ENCODE measurements around the gene MAPK8. TPM values are rescaled to one million over a fixed set of nuclear protein-coding genes. Genes with fewer than 3 reads are reported as not detected.

The MAPK8 gene
- total and polyA plus RNA-seq, 2 of the 4 experiments (the other 2 are of a cell fraction) = 41.5 to 54.7 TPM

DNA sequence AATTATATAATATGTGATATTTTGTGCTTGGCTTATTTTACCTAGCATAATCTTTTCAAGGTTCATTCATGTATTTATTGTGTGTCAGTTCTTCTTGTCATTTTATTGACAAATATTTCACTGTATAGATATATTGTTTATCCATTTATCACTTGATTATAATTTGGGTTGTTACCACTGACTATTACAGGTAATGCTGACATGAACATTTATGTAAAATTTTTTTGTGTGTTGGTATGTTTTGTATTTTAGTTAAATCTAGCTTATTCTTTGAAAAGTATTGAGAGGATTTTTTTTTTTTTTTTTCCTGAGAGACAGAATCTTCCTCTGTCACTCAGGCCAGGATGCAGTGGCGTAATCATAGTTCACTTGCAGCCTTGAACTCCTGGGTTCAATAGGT is 107.7 kb downstream of the MAPK8 start:
- no peak overlapping the region for H3K18ac ChIP-seq (ENCODE audit: low read depth, low read length)
- peak overlapping the region; percentile 79 for H2BK120ac ChIP-seq (ENCODE audit: low read depth, low read length)
- peaks cover 9% of the 10 kb centered on the region for H3K4me1 ChIP-seq (ENCODE audit: control insufficient read depth, insufficient read depth, low read length)
- BruUV-seq (replicated peaks) = no TSS peak
- CTCF ChIA-PET = interaction anchor here (0.6 kb wide), 1 partner anchor 9 kb away, joined by 4 read pairs; no protein-coding TSS in a partner anchor
- H3K4ac ChIP-seq (ENCODE audit: low read depth, low read length) = peak overlapping the region; percentile 54
- no peak overlapping the region for H3K4me2 ChIP-seq (ENCODE audit: low read depth, low read length)
- 0 out of 2 replicates have a peak overlapping the region, but pooled peaks have one; percentile 74 for H4K91ac ChIP-seq (ENCODE audit: insufficient read depth, low read depth, low read length)
- H2AK9ac ChIP-seq (replicated peaks; ENCODE audit: low read depth, low read length, poor library complexity) = no peak overlapping the region
- no peak overlapping the region for H3K23ac ChIP-seq (ENCODE audit: low read depth, low read length)
- in situ Hi-C loops (cut with MboI; ENCODE audit: low sequenced_read_pairs) (no loop called here), intact Hi-C loops (cut with micrococcal nuclease) (loop anchor here (2.0 kb wide), 1 partner anchor 15 kb away; no protein-coding TSS in a partner anchor), dilution Hi-C loops (cut with HindIII; ENCODE audit: low sequenced_read_pairs, unreplicated experiment) (no loop called here)
- peak overlapping the region; percentile 62 for H2BK5ac ChIP-seq (ENCODE audit: low read depth, low read length, poor library complexity, severe bottlenecking)
- peaks cover 24 to 32% of the 10 kb centered on the region in 2 experiments for H3K79me1 ChIP-seq (ENCODE audit: low read depth in 1 of 2, low read length in 2 of 2)
- no peak overlapping the region for H4K5ac ChIP-seq (ENCODE audit: low read depth, low read length)
- H3K4me3 ChIP-seq (ENCODE audit: insufficient read depth, low read depth, low read length) = no peak overlapping the region
- 0 out of 2 replicates have a peak, but pooled peaks have one; percentile 22 for TF ChIP-seq MAFK (IDR thresholded peaks at IDR 0.05; ENCODE audit: low read depth, low read length)
- TF ChIP-seq SMC3 (IDR thresholded peaks at IDR 0.05; ENCODE audit: low read depth, low read length) = no peak
- no peak for DNase-seq
- H2AFZ ChIP-seq (replicated peaks; ENCODE audit: low read length, poor library complexity) = no peak overlapping the region
- no peak overlapping the region for H3K56ac ChIP-seq (ENCODE audit: extremely low read depth, insufficient read depth, low read length)
- H3K27ac ChIP-seq (ENCODE audit: insufficient read depth, low read length) = no peak overlapping the region; the same call in 1 of the 2 replicates
- ATAC-seq (ENCODE audit: low read depth) = no peak
- no peak overlapping the region for H3K14ac ChIP-seq (replicated peaks; ENCODE audit: low read depth, low read length)
- H2AK5ac ChIP-seq (ENCODE audit: low read depth, low read length) = no peak overlapping the region
- peak overlapping the region; percentile 59; the same call in 1 of the 2 replicates for H2BK20ac ChIP-seq (ENCODE audit: low read depth, low read length)
- WGBS, 2 experiments (ENCODE audit: extremely low coverage in 2 of 2, insufficient read length in 1 of 2) = no CpG with 5 or more reads among the region's 1 CpG
- no peak overlapping the region for H3K9ac ChIP-seq (ENCODE audit: low read depth, low read length)
- H3K9me1 ChIP-seq (ENCODE audit: insufficient read depth, low read length) = peaks cover 11% of the 10 kb centered on the region; the same call in 1 of the 2 replicates
- no peaks in the 10 kb centered on the region for H3K27me3 ChIP-seq (ENCODE audit: control insufficient read depth, insufficient read depth, low read length)
- H2BK15ac ChIP-seq (ENCODE audit: low read depth, low read length) = 0 out of 3 replicates have a peak overlapping the region, but pooled peaks have one; percentile 89
- H3K36me3 ChIP-seq (ENCODE audit: control insufficient read depth, insufficient read depth, low read length) = peaks cover 6% of the 10 kb centered on the region
- no peaks in the 10 kb centered on the region; the same call in 1 of the 2 replicates for H4K20me1 ChIP-seq (ENCODE audit: insufficient read depth, low read length)
- POLR2A ChIA-PET (ENCODE audit: unreplicated experiment) = no interaction called here
- H4K8ac ChIP-seq (ENCODE audit: low read depth in 2 of 2, low read length in 2 of 2) = peak overlapping the region in 1 of 2 experiments; percentile 77; a peak in 1 of 4 replicates
- H3K9me3 ChIP-seq (ENCODE audit: control insufficient read depth, insufficient read depth, low read length) = peaks cover 8% of the 10 kb centered on the region

All from IMR-90 (cell line).